ENCODE measurements around the gene NAV3.

DNA sequence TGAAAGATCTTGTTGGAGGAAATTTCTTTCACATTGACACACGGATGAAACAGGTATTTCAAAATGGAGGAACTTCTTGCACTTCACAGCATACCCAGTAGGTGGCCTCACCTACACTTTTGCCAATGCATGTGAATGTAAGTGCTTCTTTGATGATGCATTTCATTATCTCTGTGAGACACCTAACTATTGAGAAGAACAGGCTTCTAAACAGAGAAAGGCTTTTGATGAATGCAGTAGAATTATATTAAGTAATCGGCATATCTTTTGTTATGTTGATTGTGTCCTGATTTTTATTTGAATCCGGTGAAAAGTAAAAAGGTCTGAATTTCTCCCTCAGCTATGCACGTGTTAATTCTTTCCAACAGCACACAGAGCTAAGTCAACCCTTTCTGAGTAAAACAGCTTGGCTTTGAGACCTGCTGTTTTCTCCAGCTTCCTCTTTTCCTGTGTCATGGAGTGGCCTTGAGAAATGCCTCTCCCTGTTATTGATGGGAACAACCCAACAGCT lies 399.0 kb downstream of the NAV3 start:
- TF ChIP-seq CTCF (conservative IDR thresholded peaks at IDR 0.05; ENCODE audit: low read depth in 2 of 2) (peak; percentile 84 to 86), EZH2 (IDR thresholded peaks at IDR 0.05; ENCODE audit: low read depth, unreplicated experiment) (no peak), POLR2AphosphoS5 (IDR thresholded peaks at IDR 0.05; ENCODE audit: low read depth) (no peak), ZNF331 (CRISPR knock-in tag; IDR thresholded peaks at IDR 0.05; ENCODE audit: low read depth) (no peak), NANOG (IDR thresholded peaks at IDR 0.05; ENCODE audit: borderline replicate concordance) (no peak), ZNF114 (CRISPR knock-in tag; IDR thresholded peaks at IDR 0.05) (no peak), CREB1 (CRISPR knock-in tag; IDR thresholded peaks at IDR 0.05; ENCODE audit: low read depth) (no peak)
- TF ChIP-seq, protein P1, sequence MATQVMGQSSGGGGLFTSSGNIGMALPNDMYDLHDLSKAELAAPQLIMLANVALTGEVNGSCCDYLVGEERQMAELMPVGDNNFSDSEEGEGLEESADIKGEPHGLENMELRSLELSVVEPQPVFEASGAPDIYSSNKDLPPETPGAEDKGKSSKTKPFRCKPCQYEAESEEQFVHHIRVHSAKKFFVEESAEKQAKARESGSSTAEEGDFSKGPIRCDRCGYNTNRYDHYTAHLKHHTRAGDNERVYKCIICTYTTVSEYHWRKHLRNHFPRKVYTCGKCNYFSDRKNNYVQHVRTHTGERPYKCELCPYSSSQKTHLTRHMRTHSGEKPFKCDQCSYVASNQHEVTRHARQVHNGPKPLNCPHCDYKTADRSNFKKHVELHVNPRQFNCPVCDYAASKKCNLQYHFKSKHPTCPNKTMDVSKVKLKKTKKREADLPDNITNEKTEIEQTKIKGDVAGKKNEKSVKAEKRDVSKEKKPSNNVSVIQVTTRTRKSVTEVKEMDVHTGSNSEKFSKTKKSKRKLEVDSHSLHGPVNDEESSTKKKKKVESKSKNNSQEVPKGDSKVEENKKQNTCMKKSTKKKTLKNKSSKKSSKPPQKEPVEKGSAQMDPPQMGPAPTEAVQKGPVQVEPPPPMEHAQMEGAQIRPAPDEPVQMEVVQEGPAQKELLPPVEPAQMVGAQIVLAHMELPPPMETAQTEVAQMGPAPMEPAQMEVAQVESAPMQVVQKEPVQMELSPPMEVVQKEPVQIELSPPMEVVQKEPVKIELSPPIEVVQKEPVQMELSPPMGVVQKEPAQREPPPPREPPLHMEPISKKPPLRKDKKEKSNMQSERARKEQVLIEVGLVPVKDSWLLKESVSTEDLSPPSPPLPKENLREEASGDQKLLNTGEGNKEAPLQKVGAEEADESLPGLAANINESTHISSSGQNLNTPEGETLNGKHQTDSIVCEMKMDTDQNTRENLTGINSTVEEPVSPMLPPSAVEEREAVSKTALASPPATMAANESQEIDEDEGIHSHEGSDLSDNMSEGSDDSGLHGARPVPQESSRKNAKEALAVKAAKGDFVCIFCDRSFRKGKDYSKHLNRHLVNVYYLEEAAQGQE (IDR thresholded peaks at IDR 0.05; ENCODE audit: unreplicated experiment), result no peak
- TF ChIP-seq, protein P2, sequence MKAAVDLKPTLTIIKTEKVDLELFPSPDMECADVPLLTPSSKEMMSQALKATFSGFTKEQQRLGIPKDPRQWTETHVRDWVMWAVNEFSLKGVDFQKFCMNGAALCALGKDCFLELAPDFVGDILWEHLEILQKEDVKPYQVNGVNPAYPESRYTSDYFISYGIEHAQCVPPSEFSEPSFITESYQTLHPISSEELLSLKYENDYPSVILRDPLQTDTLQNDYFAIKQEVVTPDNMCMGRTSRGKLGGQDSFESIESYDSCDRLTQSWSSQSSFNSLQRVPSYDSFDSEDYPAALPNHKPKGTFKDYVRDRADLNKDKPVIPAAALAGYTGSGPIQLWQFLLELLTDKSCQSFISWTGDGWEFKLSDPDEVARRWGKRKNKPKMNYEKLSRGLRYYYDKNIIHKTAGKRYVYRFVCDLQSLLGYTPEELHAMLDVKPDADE (IDR thresholded peaks at IDR 0.05), result no peak
